GM15510 (cell line): ENCODE data around the gene ARHGEF7.

Experiments
- POLR2A ChIP-seq: IDR thresholded peaks from 3 replicates; pipeline ENCODE4 v1.6.1; 2011; ENCODE audit warnings: borderline replicate concordance; ENCODE audit not compliant: insufficient read length; ENCODE audit errors: extremely low read depth

ARHGEF7 gene

DNA sequence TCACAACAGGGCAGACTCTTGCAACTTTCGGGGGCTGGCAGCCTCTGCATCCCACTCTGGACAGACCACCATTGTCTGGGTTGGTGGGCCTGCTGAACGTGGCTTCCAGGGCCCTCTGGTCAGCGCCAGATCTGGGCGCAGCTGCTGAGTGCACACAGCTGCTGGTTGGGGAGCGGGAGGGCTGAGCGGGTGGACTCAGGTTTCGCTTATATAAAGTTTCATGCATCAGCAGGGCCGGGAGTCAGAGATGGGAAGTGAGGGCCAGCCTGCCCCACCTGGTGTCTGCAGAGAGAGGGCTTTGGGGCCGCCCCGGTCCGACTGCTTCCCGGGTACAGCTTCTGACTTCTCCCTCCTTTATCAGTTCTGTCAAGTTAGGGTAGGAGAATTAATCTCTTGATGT lies 6.9 kb downstream of the ARHGEF7 start:
- TF ChIP-seq POLR2A, result no peak

GRCh38 chr13:111122631-111123030 lies 7.5 kb downstream of the ARHGEF7 start:
- TF ChIP-seq POLR2A, result no peak

- no peak for TF ChIP-seq POLR2A
Measured at GRCh38 chr13:111123221-111123620, 8.1 kb downstream of the ARHGEF7 start.

- no peak for TF ChIP-seq POLR2A
Measured at GRCh38 chr13:111123649-111124048, 8.5 kb downstream of the ARHGEF7 start.

DNA sequence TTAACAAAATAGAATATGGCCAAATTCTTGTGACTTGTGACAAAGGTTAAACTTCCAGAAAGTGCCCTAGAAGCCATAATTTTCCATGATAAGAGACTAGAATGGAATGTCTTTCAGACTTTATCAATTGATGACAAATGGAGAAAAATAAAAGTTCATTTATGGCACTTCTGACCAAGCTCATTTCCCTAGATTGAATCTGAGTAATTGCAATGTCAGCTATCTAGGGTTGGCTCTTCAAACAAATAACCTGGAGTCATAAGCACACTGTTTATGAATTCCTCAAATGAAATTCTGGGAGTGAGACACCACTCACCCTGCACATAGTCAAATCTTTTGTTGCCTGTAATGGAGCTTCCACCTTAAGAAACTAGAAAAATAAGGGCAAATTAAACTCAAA lies 11.4 kb downstream of the ARHGEF7 start:
- TF ChIP-seq POLR2A, result no peak

GRCh38 chr13:111129465-111130115 lies 14.5 kb downstream of the ARHGEF7 start:
- no peak for TF ChIP-seq POLR2A

GRCh38 chr13:111130116-111130508 lies 15.0 kb downstream of the ARHGEF7 start:
- TF ChIP-seq POLR2A, result no peak

GRCh38 chr13:111131048-111131447 lies 15.9 kb downstream of the ARHGEF7 start:
- TF ChIP-seq POLR2A, result no peak

GRCh38 chr13:111131611-111132010 lies 16.5 kb downstream of the ARHGEF7 start:
- no peak for TF ChIP-seq POLR2A

- TF ChIP-seq POLR2A, result no peak
Measured at GRCh38 chr13:111132948-111133347, 17.8 kb downstream of the ARHGEF7 start.

DNA sequence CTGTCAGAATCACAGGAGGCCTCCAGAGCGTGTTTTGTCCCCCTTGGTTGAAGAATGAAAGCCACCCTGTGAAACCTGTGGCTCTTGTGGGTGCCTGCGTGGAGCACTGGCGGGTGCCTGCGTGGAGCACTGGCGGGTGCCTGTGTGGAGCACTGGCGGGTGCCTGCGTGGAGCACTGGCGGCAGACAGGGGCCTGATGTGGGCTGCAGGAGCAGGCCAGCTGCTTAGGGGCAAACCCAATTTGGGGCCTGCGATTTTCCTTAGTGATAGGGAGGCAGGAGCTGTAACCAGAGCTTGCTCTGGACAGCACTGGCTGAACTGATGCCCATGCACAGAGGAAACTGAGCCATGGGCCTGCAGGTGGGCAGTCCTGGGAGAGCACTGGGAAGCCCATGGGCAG lies 24.3 kb downstream of the ARHGEF7 start:
- TF ChIP-seq POLR2A, result no peak

DNA sequence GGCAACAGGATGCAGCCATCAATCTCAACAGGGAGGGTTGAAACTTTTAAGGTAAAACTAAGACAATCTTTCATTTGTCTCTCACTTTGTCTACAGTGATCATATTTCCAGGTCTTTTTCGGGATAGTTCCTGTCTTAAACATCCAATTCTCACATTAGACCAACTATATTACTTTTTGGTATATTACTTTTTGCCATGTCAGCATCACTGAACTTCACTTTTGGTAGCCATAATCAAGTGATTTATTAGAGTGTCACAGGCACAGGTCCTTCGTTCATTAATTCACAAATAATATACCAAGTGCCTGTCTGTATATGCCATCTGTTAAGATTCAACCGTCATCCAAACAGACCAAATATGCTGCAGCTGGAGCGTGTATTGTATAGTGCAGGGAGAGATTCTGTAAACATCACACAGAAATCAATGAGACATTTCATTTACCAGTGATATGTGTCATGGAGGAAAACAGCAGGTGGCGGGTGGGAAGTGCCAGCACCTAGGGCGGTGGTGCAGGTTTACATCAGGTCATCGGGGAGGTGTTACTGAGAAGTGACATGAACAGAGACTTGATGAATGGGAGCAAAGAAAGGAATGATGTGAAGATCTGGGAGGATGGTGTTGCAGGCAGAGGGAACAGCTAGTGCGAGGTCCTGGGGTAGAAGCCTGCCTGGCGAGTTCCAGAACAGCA lies 24.9 kb downstream of the ARHGEF7 start:
- no peak for TF ChIP-seq POLR2A

- no peak for TF ChIP-seq POLR2A
Measured at GRCh38 chr13:111140562-111141105, 25.5 kb downstream of the ARHGEF7 start.

GRCh38 chr13:111142472-111142871 lies 27.4 kb downstream of the ARHGEF7 start:
- TF ChIP-seq POLR2A, result no peak

GRCh38 chr13:111143865-111144540 lies 28.9 kb downstream of the ARHGEF7 start:
- no peak for TF ChIP-seq POLR2A
